Measurements from ENCODE around the gene NGRN.
A peak's percentile ranks its signal among the peaks of the same experiment; 100 is the strongest.

The NGRN gene

DNA sequence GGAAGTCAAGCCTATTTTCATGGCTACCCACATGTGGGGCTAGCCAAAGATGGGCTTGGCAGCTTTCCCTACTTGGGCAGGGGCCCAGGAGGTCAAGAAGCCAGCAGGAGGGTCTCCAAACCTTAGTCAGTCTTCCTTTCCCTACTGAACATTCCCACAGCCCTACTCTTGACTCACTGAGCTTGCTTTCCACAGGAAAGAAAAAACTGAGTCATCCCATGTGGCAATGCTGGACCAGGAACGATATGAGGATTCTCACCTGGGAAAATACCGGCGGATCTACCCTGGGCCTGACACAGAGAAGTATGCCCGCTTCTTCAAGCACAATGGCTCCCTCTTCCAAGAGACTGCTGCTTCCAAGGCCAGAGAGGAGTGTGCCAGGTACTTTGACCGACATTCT is 3.7 kb upstream of the NGRN start:
- H3K4me1 ChIP-seq: no peaks in the 10 kb centered on the region; the same call in 1 of the 2 replicates
- no peaks in the 10 kb centered on the region for H3K36me3 ChIP-seq
- TF ChIP-seq CTCF (IDR thresholded peaks at IDR 0.05; ENCODE audit: low read depth, low read length): no peak
- no peak for DNase-seq
- H3K4me3 ChIP-seq (ENCODE audit: low read depth, low read length): no peak overlapping the region
- H3K9me3 ChIP-seq: no peaks in the 10 kb centered on the region
- no peaks in the 10 kb centered on the region for H3K27me3 ChIP-seq

GRCh38 chr15:90262426-90262825 is 3.0 kb upstream of the NGRN start:
- no peak for DNase-seq
- H3K9me3 ChIP-seq: no peaks in the 10 kb centered on the region
- H3K36me3 ChIP-seq: peaks cover 4% of the 10 kb centered on the region
- no peak overlapping the region for H3K4me3 ChIP-seq (ENCODE audit: low read depth, low read length)
- no peaks in the 10 kb centered on the region for H3K27me3 ChIP-seq
- H3K4me1 ChIP-seq: no peaks in the 10 kb centered on the region; the same call in 1 of the 2 replicates
- no peak for TF ChIP-seq CTCF (IDR thresholded peaks at IDR 0.05; ENCODE audit: low read depth, low read length)

DNA sequence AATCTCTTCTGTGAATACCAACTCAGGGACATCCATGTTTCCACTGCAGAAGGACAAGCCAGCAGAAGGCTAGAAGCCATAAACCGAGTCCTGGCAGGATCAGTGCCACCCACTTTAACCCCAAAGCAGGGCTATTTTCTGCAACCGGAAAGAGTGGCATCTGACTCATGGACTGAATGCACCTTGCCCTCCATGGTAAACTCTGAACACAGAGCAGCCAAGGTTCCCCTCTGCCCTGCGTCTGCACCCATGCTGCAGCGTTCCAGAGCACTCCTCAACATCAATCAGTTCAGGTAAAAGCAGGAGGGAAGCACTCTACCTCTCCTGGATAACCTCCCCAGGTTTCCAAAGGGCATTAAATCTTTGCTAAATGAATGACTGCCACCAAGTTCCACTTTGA is 801 bp upstream of the NGRN start:
- DNase-seq: no peak
- H3K9me3 ChIP-seq: no peaks in the 10 kb centered on the region
- no peaks in the 10 kb centered on the region; the same call in 1 of the 2 replicates for H3K4me1 ChIP-seq
- no peaks in the 10 kb centered on the region for H3K27me3 ChIP-seq
- TF ChIP-seq CTCF (IDR thresholded peaks at IDR 0.05; ENCODE audit: low read depth, low read length): no peak
- H3K4me3 ChIP-seq (ENCODE audit: low read depth, low read length): peak overlapping the region; percentile 95
- peaks cover 10% of the 10 kb centered on the region for H3K36me3 ChIP-seq

DNA sequence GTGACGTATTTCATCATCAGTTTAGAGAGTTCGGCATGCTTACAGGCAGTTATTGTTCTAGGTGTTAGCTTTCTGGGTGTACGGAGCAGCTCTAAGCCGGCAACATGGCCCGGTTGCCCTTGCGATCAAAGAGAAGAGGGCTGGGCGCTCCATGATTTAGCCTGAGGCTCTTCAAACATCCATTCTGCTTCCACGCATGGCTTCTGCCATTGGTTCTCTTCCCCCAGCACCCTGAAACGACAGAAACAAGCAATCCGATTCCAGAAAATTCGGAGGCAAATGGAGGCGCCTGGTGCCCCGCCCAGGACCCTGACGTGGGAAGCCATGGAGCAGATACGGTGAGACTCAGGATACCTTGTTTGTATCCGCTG is 574 bp downstream of the NGRN start:
- peak; percentile 59 for DNase-seq
- H3K4me1 ChIP-seq: no peaks in the 10 kb centered on the region; the same call in 1 of the 2 replicates
- no peak for TF ChIP-seq CTCF (IDR thresholded peaks at IDR 0.05; ENCODE audit: low read depth, low read length)

DNA sequence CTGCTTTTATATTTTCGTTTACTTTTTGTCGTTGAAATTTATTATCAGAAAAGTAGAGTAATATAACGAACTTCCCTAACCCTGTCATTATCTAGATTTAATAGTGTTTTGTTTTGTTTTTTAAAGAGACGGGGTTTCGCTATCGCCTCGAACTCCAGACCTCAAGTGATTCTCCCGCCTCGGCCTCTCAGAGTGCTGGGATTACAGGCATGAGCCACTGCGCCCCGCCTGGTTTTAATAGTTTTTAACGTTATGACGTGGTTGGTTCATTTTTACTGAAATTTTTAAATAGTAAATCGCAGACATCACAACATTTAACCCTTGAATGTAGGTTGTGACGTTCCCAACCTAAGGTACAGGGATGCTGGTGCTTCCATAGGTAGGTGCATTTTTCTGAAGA is 1.0 kb downstream of the NGRN start:
- TF ChIP-seq CTCF (IDR thresholded peaks at IDR 0.05; ENCODE audit: low read depth, low read length): no peak
- H3K36me3 ChIP-seq: peaks cover 26% of the 10 kb centered on the region
- H3K4me3 ChIP-seq (ENCODE audit: low read depth, low read length): peak overlapping the region; percentile 95
- H3K9me3 ChIP-seq: no peaks in the 10 kb centered on the region
- H3K4me1 ChIP-seq: no peaks in the 10 kb centered on the region; the same call in 1 of the 2 replicates
- H3K27me3 ChIP-seq: no peaks in the 10 kb centered on the region
- DNase-seq: no peak

More for the DNA sequence above, 574 bp downstream of the NGRN start:
- Histone ChIP-seq H3K36me3 (peaks cover 22% of the 10 kb centered on the region), H3K4me3 (ENCODE audit: low read depth, low read length) (peak overlapping the region; percentile 95), H3K27me3 (no peaks in the 10 kb centered on the region), H3K9me3 (no peaks in the 10 kb centered on the region)

GRCh38 chr15:90268415-90268814 is 2.9 kb downstream of the NGRN start:
- TF ChIP-seq CTCF (IDR thresholded peaks at IDR 0.05; ENCODE audit: low read depth, low read length): no peak
- Histone ChIP-seq H3K9me3 (no peaks in the 10 kb centered on the region), H3K4me3 (ENCODE audit: low read depth, low read length) (no peak overlapping the region), H3K27me3 (no peaks in the 10 kb centered on the region), H3K36me3 (peaks cover 45% of the 10 kb centered on the region), H3K4me1 (no peaks in the 10 kb centered on the region; the same call in 1 of the 2 replicates)
- DNase-seq: no peak
